CD4-positive, CD25-positive, alpha-beta regulatory T cell (primary cell): ENCODE data around the gene SPRYD3. TPM values are rescaled to one million over a fixed set of nuclear protein-coding genes. Genes with fewer than 3 reads are reported as not detected.

Source experiments
- ATAC-seq, 2 donors: fragments of 150-1000 bp; cut with Tn5 transposase; one replicate each; pipeline ENCODE4 v1.10.0; 2021; ENCODE audit warnings: low read depth in 2 of 2, moderate number of reproducible peaks in 2 of 2, moderate library complexity in 1 of 2
- DNase-seq, 3 donors: peaks; one replicate each; pipeline versions ENCODE4 v3.0.0 to v3.0.0-alpha.2; 2012 to 2022; ENCODE audit warnings: mixed read lengths in 1 of 3
- H3K27ac ChIP-seq: one replicate; pipeline ENCODE4 v1.7.0; 2013; ENCODE audit warnings: mild to moderate bottlenecking, low read length; ENCODE audit not compliant: insufficient read depth, poor library complexity, severe bottlenecking
- H3K27me3 ChIP-seq: one replicate; pipeline ENCODE4 v1.7.0; 2013; ENCODE audit warnings: low read length; ENCODE audit not compliant: control insufficient read depth, insufficient read depth
- H3K36me3 ChIP-seq: one replicate; pipeline ENCODE4 v1.7.0; 2013; ENCODE audit warnings: mild to moderate bottlenecking, low read length, moderate library complexity; ENCODE audit not compliant: control insufficient read depth, insufficient read depth
- H3K4me1 ChIP-seq: 2 replicates; pipeline ENCODE4 v1.7.0; 2013; ENCODE audit warnings: mild to moderate bottlenecking, low read length; ENCODE audit not compliant: insufficient read depth, control insufficient read depth, poor library complexity, severe bottlenecking
- H3K4me3 ChIP-seq: one replicate; pipeline ENCODE4 v1.7.0; 2013; ENCODE audit warnings: low read depth, mild to moderate bottlenecking, low read length, moderate library complexity
- H3K9me3 ChIP-seq, 2 experiments: 1 replicate in 1 of 2; 2 replicates in 1 of 2; pipeline ENCODE4 v1.7.0; 2013; ENCODE audit warnings: low read length in 2 of 2, mild to moderate bottlenecking in 1 of 2, moderate library complexity in 1 of 2; ENCODE audit not compliant: control insufficient read depth in 2 of 2
- H3K27ac Mint-ChIP-seq, 3 donors: one replicate each; pipeline ENCODE4 v1.8.0; 2020 to 2022; ENCODE audit warnings: mild to moderate bottlenecking in 3 of 3, mixed read lengths in 3 of 3, moderate library complexity in 2 of 3
- H3K27me3 Mint-ChIP-seq: one replicate; pipeline ENCODE4 v1.8.0; 2022; ENCODE audit warnings: mild to moderate bottlenecking, mixed read lengths
- H3K36me3 Mint-ChIP-seq: one replicate; pipeline ENCODE4 v1.8.0; 2020; ENCODE audit warnings: mixed read lengths
- H3K4me1 Mint-ChIP-seq, 4 donors: one replicate each; pipeline ENCODE4 v1.8.0; 2020 to 2022; ENCODE audit warnings: mixed read lengths in 4 of 4, mild to moderate bottlenecking in 1 of 4
- H3K4me3 Mint-ChIP-seq, 4 donors: one replicate each; pipeline ENCODE4 v1.8.0; 2020 to 2022; ENCODE audit warnings: mild to moderate bottlenecking in 4 of 4, mixed read lengths in 4 of 4, moderate library complexity in 3 of 4
- H3K9me3 Mint-ChIP-seq, 7 donors: one replicate each; pipeline ENCODE4 v1.8.0; 2020 to 2022; ENCODE audit warnings: mixed read lengths in 7 of 7, mild to moderate bottlenecking in 3 of 7, moderate library complexity in 2 of 7
- polyA plus RNA-seq, 4 donors: library from polyadenylated mRNA; unstranded; fragments of 300-500 nt; fragmentation: Illumina TruSeq; gene quantifications; one replicate each; pipeline ENCODE4 v1.2.3, GENCODE V29; 2021
- total RNA-seq: library from RNA; stranded (reverse); gene quantifications from one replicate; pipeline ENCODE4 v1.2.3, GENCODE V29; 2022

The SPRYD3 gene
- total and polyA plus RNA-seq, 5 donors from 2014 or later: 25.9 to 59.2 (median 43.1) TPM

DNA sequence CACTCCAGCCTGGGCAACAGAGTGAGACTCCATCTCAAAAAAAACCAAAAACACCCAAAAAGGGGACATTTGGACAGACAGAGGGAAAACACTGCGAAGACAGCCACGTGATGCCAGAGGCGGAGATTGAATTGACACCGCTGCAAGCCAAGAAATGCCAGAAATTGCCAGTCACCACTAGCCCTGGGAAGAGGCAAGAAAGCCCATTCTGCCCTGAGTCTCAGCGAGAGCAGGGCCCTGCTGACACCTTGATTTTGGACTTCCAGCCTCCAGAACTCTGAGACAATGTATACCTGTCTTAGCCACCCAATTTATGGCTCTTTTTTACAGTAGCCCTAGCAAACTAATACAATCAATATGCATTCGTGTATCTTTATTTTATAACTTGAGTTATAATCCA is 10.9 kb upstream of the SPRYD3 start:
- Histone ChIP-seq H3K4me1 (no peaks in the 10 kb centered on the region), H3K9me3 (no peaks in the 10 kb centered on the region), H3K27ac (no peak overlapping the region), H3K27me3 (peaks cover 15% of the 10 kb centered on the region), H3K4me3 (no peak overlapping the region), H3K36me3 (no peaks in the 10 kb centered on the region)
- Mint-ChIP-seq H3K4me1 (peaks cover 0 to 2% (median 0%) of the 10 kb centered on the region in 4 donors), H3K27ac (no peak overlapping the region), H3K36me3 (no peaks in the 10 kb centered on the region), H3K9me3 (peaks cover 0 to 1% (median 0%) of the 10 kb centered on the region in 7 donors), H3K27me3 (peaks cover 49% of the 10 kb centered on the region), H3K4me3 (no peak overlapping the region)
- no peak for DNase-seq
- no peak for ATAC-seq

DNA sequence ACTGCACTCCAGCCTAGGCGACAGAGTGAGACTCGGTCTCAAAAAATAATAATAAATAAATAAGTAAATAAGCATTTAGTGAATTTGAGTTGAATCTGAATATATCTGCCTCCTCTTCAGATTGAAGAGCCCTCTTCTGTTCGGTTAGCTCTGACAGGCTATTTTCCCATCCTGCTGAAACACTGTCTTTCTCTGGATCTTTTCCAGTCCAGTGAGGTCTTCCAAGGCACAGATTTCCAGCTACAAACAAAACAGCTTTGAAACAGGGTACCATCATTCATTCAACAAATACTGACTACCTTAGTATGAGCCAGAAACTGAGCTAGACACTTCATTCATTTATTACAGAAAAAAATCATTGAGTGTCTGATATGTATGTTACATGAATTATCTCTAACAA is 7.2 kb upstream of the SPRYD3 start:
- no peaks in the 10 kb centered on the region for H3K36me3 ChIP-seq
- no peak overlapping the region for H3K4me3 ChIP-seq
- DNase-seq (no peak), ATAC-seq (no peak)
- H3K4me3 Mint-ChIP-seq: no peak overlapping the region
- H3K27me3 ChIP-seq: peaks cover 13% of the 10 kb centered on the region
- no peaks in the 10 kb centered on the region for H3K9me3 Mint-ChIP-seq
- peaks cover 38% of the 10 kb centered on the region for H3K27me3 Mint-ChIP-seq
- no peaks in the 10 kb centered on the region for H3K36me3 Mint-ChIP-seq
- no peaks in the 10 kb centered on the region for H3K9me3 ChIP-seq
- peaks cover 0 to 2% (median 0%) of the 10 kb centered on the region in 4 donors for H3K4me1 Mint-ChIP-seq
- no peaks in the 10 kb centered on the region for H3K4me1 ChIP-seq
- no peak overlapping the region for H3K27ac Mint-ChIP-seq
- no peak overlapping the region for H3K27ac ChIP-seq

DNA sequence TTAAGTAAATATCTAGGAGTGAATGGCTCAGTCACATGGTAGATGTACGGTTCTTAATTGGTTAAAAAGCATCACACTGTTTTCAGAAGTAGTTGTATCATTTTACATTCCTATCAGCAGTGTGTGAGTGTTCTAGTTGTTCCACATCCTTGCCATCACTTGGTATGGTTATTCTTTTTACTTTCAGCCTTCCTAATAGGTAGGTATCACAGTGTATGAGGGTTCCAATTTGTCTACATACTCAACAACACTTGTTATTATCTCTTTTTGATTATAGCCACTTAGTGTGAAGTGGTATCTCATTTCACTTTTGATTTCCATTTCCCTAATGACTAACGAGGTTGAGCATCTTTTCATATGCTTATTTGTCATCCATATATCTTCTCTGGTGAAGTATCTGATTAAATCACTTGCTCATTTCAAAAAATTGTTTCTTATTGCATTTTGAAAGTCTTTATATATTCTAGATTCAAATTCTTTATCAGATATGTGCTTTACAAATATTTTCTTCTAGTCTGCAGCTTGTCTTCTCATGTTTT is 3.5 kb upstream of the SPRYD3 start:
- H3K27ac ChIP-seq: no peak overlapping the region
- Mint-ChIP-seq H3K4me1 (peaks cover 0 to 33% (median 19%) of the 10 kb centered on the region in 4 donors), H3K27ac (peak overlapping the region in 1 of 3 donors; percentile 11), H3K4me3 (peak overlapping the region in 2 of 4 donors; percentile 1 to 56), H3K36me3 (no peaks in the 10 kb centered on the region), H3K27me3 (peaks cover 23% of the 10 kb centered on the region), H3K9me3 (peaks cover 0 to 2% (median 0%) of the 10 kb centered on the region in 7 donors)
- no peaks in the 10 kb centered on the region for H3K36me3 ChIP-seq
- peaks cover 20% of the 10 kb centered on the region for H3K4me1 ChIP-seq
- no peaks in the 10 kb centered on the region for H3K9me3 ChIP-seq
- DNase-seq: no peak
- ATAC-seq: no peak
- peaks cover 2% of the 10 kb centered on the region for H3K27me3 ChIP-seq
- H3K4me3 ChIP-seq: no peak overlapping the region

GRCh38 chr12:53078425-53079225 is 565 bp downstream of the SPRYD3 start:
- DNase-seq (peak in 1 of 3 donors; percentile 65), ATAC-seq (peak; percentile 11 to 23)
- Mint-ChIP-seq H3K9me3 (peaks cover 0 to 2% (median 0%) of the 10 kb centered on the region in 7 donors), H3K36me3 (peaks cover 23% of the 10 kb centered on the region), H3K27me3 (peaks cover 10% of the 10 kb centered on the region), H3K27ac (peak overlapping the region; percentile 95 to 98 (median 97)), H3K4me3 (peak overlapping the region; percentile 94 to 99 (median 97)), H3K4me1 (peaks cover 0 to 63% (median 42%) of the 10 kb centered on the region in 4 donors)
- Histone ChIP-seq H3K27ac (peak overlapping the region; percentile 85), H3K36me3 (peaks cover 36% of the 10 kb centered on the region), H3K4me3 (peak overlapping the region; percentile 93), H3K27me3 (no peaks in the 10 kb centered on the region), H3K4me1 (peaks cover 27% of the 10 kb centered on the region), H3K9me3 (no peaks in the 10 kb centered on the region)

- Histone ChIP-seq H3K36me3 (peaks cover 48% of the 10 kb centered on the region), H3K9me3 (no peaks in the 10 kb centered on the region), H3K4me3 (no peak overlapping the region), H3K27me3 (no peaks in the 10 kb centered on the region), H3K27ac (no peak overlapping the region), H3K4me1 (peaks cover 27% of the 10 kb centered on the region)
- Mint-ChIP-seq H3K36me3 (peaks cover 27% of the 10 kb centered on the region), H3K9me3 (peaks cover 0 to 2% (median 0%) of the 10 kb centered on the region in 7 donors), H3K4me3 (peak overlapping the region; percentile 94 to 99 (median 97)), H3K4me1 (peaks cover 0 to 70% (median 47%) of the 10 kb centered on the region in 4 donors), H3K27me3 (peaks cover 10% of the 10 kb centered on the region), H3K27ac (peak overlapping the region in 1 of 3 donors; percentile 72)
- no peak for DNase-seq
- no peak for ATAC-seq
Measured at GRCh38 chr12:53077030-53077429, 2.2 kb downstream of the SPRYD3 start.

DNA sequence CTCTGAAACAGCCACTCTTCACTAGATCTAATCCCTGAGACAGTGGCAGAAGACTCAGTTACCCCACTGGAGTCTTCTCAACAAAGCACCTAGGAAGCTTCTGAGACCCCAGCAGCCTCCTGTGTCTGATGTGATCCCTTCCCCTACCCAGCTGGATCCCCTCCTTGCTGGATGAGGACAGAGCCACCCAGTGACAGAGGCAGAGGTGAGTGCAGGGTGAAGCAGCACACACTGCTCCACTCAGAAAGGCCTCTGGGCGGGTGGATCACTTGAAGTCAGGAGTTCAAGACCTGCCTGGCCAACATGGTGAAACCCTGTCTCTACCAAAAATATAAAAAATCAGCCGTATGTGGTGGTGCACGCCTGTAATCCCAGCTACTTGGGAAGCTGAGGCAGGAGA is 2.7 kb downstream of the SPRYD3 start:
- Histone ChIP-seq H3K9me3 (no peaks in the 10 kb centered on the region), H3K4me3 (no peak overlapping the region), H3K27ac (no peak overlapping the region), H3K36me3 (peaks cover 52% of the 10 kb centered on the region), H3K27me3 (no peaks in the 10 kb centered on the region), H3K4me1 (peaks cover 27% of the 10 kb centered on the region)
- H3K4me1 Mint-ChIP-seq: peaks cover 0 to 71% (median 48%) of the 10 kb centered on the region in 4 donors
- peaks cover 0 to 2% (median 0%) of the 10 kb centered on the region in 7 donors for H3K9me3 Mint-ChIP-seq
- ATAC-seq (no peak), DNase-seq (no peak)
- H3K4me3 Mint-ChIP-seq: peak overlapping the region in 3 of 4 donors; percentile 38 to 99 (median 97)
- peaks cover 5% of the 10 kb centered on the region for H3K27me3 Mint-ChIP-seq
- peak overlapping the region in 2 of 3 donors; percentile 20 to 36 for H3K27ac Mint-ChIP-seq
- peaks cover 31% of the 10 kb centered on the region for H3K36me3 Mint-ChIP-seq

GRCh38 chr12:53074999-53075370 is 4.2 kb downstream of the SPRYD3 start:
- Histone ChIP-seq H3K4me3 (no peak overlapping the region), H3K9me3 (no peaks in the 10 kb centered on the region), H3K27ac (no peak overlapping the region), H3K4me1 (peaks cover 25% of the 10 kb centered on the region), H3K36me3 (peaks cover 66% of the 10 kb centered on the region), H3K27me3 (no peaks in the 10 kb centered on the region)
- H3K4me1 Mint-ChIP-seq: peaks cover 0 to 68% (median 47%) of the 10 kb centered on the region in 4 donors
- no peak overlapping the region for H3K27ac Mint-ChIP-seq
- peaks cover 41% of the 10 kb centered on the region for H3K36me3 Mint-ChIP-seq
- peaks cover 0 to 2% (median 0%) of the 10 kb centered on the region in 7 donors for H3K9me3 Mint-ChIP-seq
- ATAC-seq (no peak), DNase-seq (no peak)
- no peaks in the 10 kb centered on the region for H3K27me3 Mint-ChIP-seq
- peak overlapping the region in 1 of 4 donors; percentile 97 for H3K4me3 Mint-ChIP-seq
